ENCODE measurements around the gene HOXD3.

HOXD3 gene

GRCh38 chr2:176125772-176126054 is 31.4 kb upstream of the HOXD3 start:
- H3K27ac ChIP-seq (ENCODE audit: low read depth, low read length): no peak overlapping the region
- no peaks in the 10 kb centered on the region for H3K79me2 ChIP-seq (ENCODE audit: control insufficient read depth, low read length)
- H3K36me3 ChIP-seq (ENCODE audit: control insufficient read depth, low read length): no peaks in the 10 kb centered on the region
- peaks cover 11% of the 10 kb centered on the region; the same call in 1 of the 2 replicates for H3K27me3 ChIP-seq (ENCODE audit: control insufficient read depth, low read length)
- H3K4me1 ChIP-seq (ENCODE audit: control insufficient read depth, low read length): no peaks in the 10 kb centered on the region
- no peaks in the 10 kb centered on the region for H3F3A ChIP-seq (ENCODE audit: control insufficient read depth, insufficient read depth)
- TF ChIP-seq EZH2phosphoT487 (IDR thresholded peaks at IDR 0.05; ENCODE audit: borderline replicate concordance, low read length) (no peak), CTCF (IDR thresholded peaks at IDR 0.05; ENCODE audit: low read depth, low read length, poor library complexity, severe bottlenecking) (no peak)
- H4K20me1 ChIP-seq (ENCODE audit: control insufficient read depth, insufficient read depth, low read depth, low read length): no peaks in the 10 kb centered on the region
- H3K4me2 ChIP-seq (ENCODE audit: low read length): no peak overlapping the region
- H3K9me2 ChIP-seq (replicated peaks; ENCODE audit: control insufficient read depth, low read length): no peaks in the 10 kb centered on the region
- no peak overlapping the region for H3K4me3 ChIP-seq (ENCODE audit: low read length)
- H3K9me3 ChIP-seq (ENCODE audit: control insufficient read depth, insufficient read depth, low read length): no peaks in the 10 kb centered on the region

DNA sequence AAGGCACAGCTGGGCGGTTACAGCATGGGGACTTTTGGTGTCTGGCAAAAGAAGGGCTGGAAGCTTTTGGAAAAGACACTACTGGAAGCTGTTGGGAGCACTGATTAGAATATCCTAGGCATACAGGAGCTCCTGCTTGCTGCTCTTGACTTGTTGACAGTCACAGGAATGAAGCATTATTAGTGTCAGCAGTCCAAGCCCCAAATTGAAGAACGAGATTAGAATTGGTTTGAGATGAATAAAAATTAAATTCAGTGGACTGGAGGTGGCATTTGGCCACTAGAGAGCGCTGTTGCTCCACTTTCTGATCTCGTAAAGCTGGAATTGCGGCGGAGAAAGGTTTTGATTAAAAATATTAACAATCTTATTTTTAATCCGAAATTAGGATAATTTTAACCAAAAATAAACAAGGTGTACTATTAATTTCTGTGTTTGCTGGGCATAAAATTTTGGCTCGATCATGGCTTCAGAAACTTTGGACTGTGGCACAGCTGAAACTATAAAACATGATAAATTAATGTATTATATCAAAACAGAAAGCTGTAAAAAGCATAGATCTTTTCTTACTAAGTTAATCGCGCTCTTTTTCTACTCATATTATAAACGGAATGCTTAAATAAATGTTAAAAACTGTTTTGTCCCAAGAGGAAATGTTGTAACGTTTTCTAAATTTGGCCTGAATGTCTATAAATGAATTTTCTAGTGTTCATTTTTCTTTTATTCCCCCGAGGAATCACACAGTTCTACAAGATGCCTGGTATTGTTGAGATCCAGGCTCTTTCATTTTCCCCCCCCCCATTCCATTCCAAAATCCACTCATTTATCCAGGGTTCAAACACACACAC is 30.0 kb upstream of the HOXD3 start:
- Histone ChIP-seq H3K79me2 (ENCODE audit: control insufficient read depth, low read length) (no peaks in the 10 kb centered on the region), H3K4me1 (ENCODE audit: control insufficient read depth, low read length) (no peaks in the 10 kb centered on the region), H3K4me2 (ENCODE audit: low read length) (no peak overlapping the region), H3F3A (ENCODE audit: control insufficient read depth, insufficient read depth) (no peaks in the 10 kb centered on the region), H3K27me3 (ENCODE audit: control insufficient read depth, low read length) (peaks cover 11% of the 10 kb centered on the region; the same call in 1 of the 2 replicates), H3K9me2 (replicated peaks; ENCODE audit: control insufficient read depth, low read length) (no peaks in the 10 kb centered on the region), H3K9me3 (ENCODE audit: control insufficient read depth, insufficient read depth, low read length) (no peaks in the 10 kb centered on the region), H3K36me3 (ENCODE audit: control insufficient read depth, low read length) (no peaks in the 10 kb centered on the region), H4K20me1 (ENCODE audit: control insufficient read depth, insufficient read depth, low read depth, low read length) (no peaks in the 10 kb centered on the region), H3K27ac (ENCODE audit: low read depth, low read length) (no peak overlapping the region), H3K4me3 (ENCODE audit: low read length) (no peak overlapping the region)
- TF ChIP-seq EZH2phosphoT487 (IDR thresholded peaks at IDR 0.05; ENCODE audit: borderline replicate concordance, low read length) (no peak), CTCF (IDR thresholded peaks at IDR 0.05; ENCODE audit: low read depth, low read length, poor library complexity, severe bottlenecking) (peak; percentile 83)

DNA sequence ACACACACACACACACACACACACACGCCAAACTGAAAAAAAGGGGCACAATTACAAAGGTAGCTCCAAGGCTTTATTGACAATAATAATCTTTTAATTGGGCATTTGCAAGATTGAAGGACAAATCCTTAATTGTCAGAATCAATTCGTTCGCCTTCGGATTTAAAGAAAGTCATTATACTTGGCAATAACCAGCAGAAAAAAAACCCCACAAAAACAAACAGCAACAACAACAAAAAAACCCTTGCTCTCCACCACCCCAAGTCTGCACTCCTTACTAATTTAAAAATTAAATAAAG is 29.4 kb upstream of the HOXD3 start:
- Histone ChIP-seq H3K9me2 (replicated peaks; ENCODE audit: control insufficient read depth, low read length) (no peaks in the 10 kb centered on the region), H3K9me3 (ENCODE audit: control insufficient read depth, insufficient read depth, low read length) (no peaks in the 10 kb centered on the region), H3K36me3 (ENCODE audit: control insufficient read depth, low read length) (no peaks in the 10 kb centered on the region), H4K20me1 (ENCODE audit: control insufficient read depth, insufficient read depth, low read depth, low read length) (no peaks in the 10 kb centered on the region), H3K4me1 (ENCODE audit: control insufficient read depth, low read length) (no peaks in the 10 kb centered on the region), H3K4me3 (ENCODE audit: low read length) (no peak overlapping the region), H3F3A (ENCODE audit: control insufficient read depth, insufficient read depth) (no peaks in the 10 kb centered on the region), H3K27me3 (ENCODE audit: control insufficient read depth, low read length) (peaks cover 11% of the 10 kb centered on the region; the same call in 1 of the 2 replicates), H3K79me2 (ENCODE audit: control insufficient read depth, low read length) (no peaks in the 10 kb centered on the region), H3K27ac (ENCODE audit: low read depth, low read length) (no peak overlapping the region), H3K4me2 (ENCODE audit: low read length) (no peak overlapping the region)
- TF ChIP-seq CTCF (IDR thresholded peaks at IDR 0.05; ENCODE audit: low read depth, low read length, poor library complexity, severe bottlenecking) (no peak), EZH2phosphoT487 (IDR thresholded peaks at IDR 0.05; ENCODE audit: borderline replicate concordance, low read length) (no peak)

All from DOHH2 (cell line).